ENCODE data around the gene AGBL1. TPM values are rescaled to one million over a fixed set of nuclear protein-coding genes. Genes with fewer than 3 reads are reported as not detected.

The AGBL1 gene
- total and polyA plus RNA-seq, 2 experiments from 2014 or later: not detected

DNA sequence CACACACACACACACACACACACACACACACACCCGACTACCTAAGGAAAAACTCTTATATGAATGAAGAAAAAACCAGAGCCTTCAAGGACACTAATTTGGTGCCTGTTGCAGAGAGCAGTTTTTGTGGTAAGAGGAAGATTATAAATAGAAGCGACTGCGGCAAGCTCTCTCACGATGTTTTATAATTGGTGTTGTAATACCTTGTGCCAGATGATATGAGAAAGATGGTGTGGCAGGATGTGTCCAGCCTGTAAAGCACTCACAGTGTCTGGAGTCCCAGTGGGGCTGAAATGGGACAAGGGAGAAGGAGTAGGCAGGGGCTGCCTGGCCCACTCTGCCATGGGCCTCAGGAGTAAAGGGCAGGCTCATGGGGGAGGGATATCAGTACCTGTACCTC, 839.9 kb downstream of the AGBL1 start:
- H2AFZ ChIP-seq: no peak overlapping the region
- H3K9ac ChIP-seq: no peak overlapping the region
- no peaks in the 10 kb centered on the region for H4K20me1 ChIP-seq (ENCODE audit: insufficient read depth)
- no peaks in the 10 kb centered on the region for H3K36me3 ChIP-seq (ENCODE audit: low read depth)
- H3K4me1 ChIP-seq (ENCODE audit: insufficient read depth): no peaks in the 10 kb centered on the region
- in situ Hi-C loops (cut with MboI): no loop called here
- DNase-seq: no peak
- TF ChIP-seq EZH2 (IDR thresholded peaks at IDR 0.05; ENCODE audit: insufficient read depth, poor library complexity, severe bottlenecking) (no peak), EZH2phosphoT487 (IDR thresholded peaks at IDR 0.05; ENCODE audit: insufficient read depth, low read depth) (no peak)
- H3K9me3 ChIP-seq (ENCODE audit: low read depth): no peaks in the 10 kb centered on the region
- H3K27me3 ChIP-seq (replicated peaks; ENCODE audit: insufficient read depth): 0 out of 2 replicates have a peak, but pooled peaks cover 6% of the 10 kb centered on the region
- H3K4me3 ChIP-seq: no peak overlapping the region
- H3K9me2 ChIP-seq (ENCODE audit: insufficient read depth): no peaks in the 10 kb centered on the region
- no peak overlapping the region for H3K27ac ChIP-seq
- WGBS, 2 experiments (ENCODE audit: low coverage in 1 of 2, low lambda C conversion rate in 2 of 2, missing lambda C conversion rate in 2 of 2): 36 to 39% methylated on average over 4 of the region's 4 CpGs
- no peaks in the 10 kb centered on the region for H3K79me2 ChIP-seq (ENCODE audit: insufficient read depth)
- no peaks in the 10 kb centered on the region for H3F3A ChIP-seq (ENCODE audit: insufficient read depth)
- H3K4me2 ChIP-seq (ENCODE audit: unreplicated experiment): no peak overlapping the region

DNA sequence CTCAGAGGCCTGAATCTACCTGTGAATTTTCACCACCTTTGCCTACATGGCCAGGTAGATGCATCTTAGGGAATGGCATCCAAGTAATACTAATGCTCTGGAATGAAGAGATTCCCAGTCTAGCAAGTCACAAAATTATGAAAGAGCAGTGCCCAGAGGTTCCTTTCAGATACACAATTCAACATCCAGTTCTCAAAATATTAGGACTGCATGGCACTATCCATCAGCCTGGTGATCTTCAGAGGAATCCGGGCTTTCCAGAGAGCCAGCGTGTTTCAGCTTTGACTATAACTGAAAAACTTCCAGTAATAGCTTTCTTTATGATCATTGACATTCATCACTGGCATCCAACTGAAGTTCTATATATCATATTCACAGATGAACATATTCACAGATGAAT, 849.8 kb downstream of the AGBL1 start:
- WGBS, 2 experiments (ENCODE audit: low coverage in 1 of 2, low lambda C conversion rate in 2 of 2, missing lambda C conversion rate in 2 of 2): 23 to 25% methylated on average over 2 of the region's 2 CpGs
- Histone ChIP-seq H3K36me3 (ENCODE audit: low read depth) (no peaks in the 10 kb centered on the region), H3K79me2 (ENCODE audit: insufficient read depth) (no peaks in the 10 kb centered on the region), H3K4me3 (no peak overlapping the region), H3K9me2 (ENCODE audit: insufficient read depth) (no peaks in the 10 kb centered on the region), H2AFZ (no peak overlapping the region), H3K27me3 (replicated peaks; ENCODE audit: insufficient read depth) (no peaks in the 10 kb centered on the region), H3K9ac (no peak overlapping the region), H3K27ac (no peak overlapping the region), H3F3A (ENCODE audit: insufficient read depth) (no peaks in the 10 kb centered on the region), H3K9me3 (ENCODE audit: low read depth) (no peaks in the 10 kb centered on the region), H3K4me1 (ENCODE audit: insufficient read depth) (no peaks in the 10 kb centered on the region), H3K4me2 (ENCODE audit: unreplicated experiment) (no peak overlapping the region), H4K20me1 (ENCODE audit: insufficient read depth) (no peaks in the 10 kb centered on the region)
- TF ChIP-seq EZH2phosphoT487 (IDR thresholded peaks at IDR 0.05; ENCODE audit: insufficient read depth, low read depth) (no peak), EZH2 (IDR thresholded peaks at IDR 0.05; ENCODE audit: insufficient read depth, poor library complexity, severe bottlenecking) (no peak)
- in situ Hi-C loops (cut with MboI): no loop called here
- DNase-seq: no peak

DNA sequence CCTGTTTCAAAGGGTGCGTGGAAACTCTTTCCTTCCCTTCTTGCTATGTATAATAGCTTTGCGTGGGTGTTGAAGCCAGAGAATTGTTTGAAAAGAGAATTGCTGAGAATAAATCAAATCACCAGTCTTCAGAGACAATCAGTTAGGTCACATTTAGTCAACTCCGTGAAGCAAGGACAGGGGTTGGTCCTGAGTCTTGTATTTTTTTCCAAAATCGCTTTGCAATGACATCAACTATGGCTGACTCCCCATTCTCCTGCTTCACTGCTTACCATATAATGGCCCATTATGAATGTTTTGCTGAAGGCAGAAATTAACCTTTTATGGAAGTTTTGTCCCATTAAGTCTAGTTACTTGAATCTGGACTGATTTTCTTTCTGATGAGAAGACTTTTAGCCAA, 852.8 kb downstream of the AGBL1 start:
- Histone ChIP-seq H3K4me2 (ENCODE audit: unreplicated experiment) (no peak overlapping the region), H4K20me1 (ENCODE audit: insufficient read depth) (no peaks in the 10 kb centered on the region), H3K9me2 (ENCODE audit: insufficient read depth) (no peaks in the 10 kb centered on the region), H3K4me1 (ENCODE audit: insufficient read depth) (no peaks in the 10 kb centered on the region), H3K27ac (no peak overlapping the region), H3K36me3 (ENCODE audit: low read depth) (no peaks in the 10 kb centered on the region), H3K79me2 (ENCODE audit: insufficient read depth) (no peaks in the 10 kb centered on the region), H2AFZ (no peak overlapping the region), H3K4me3 (no peak overlapping the region), H3K9me3 (ENCODE audit: low read depth) (no peaks in the 10 kb centered on the region), H3K9ac (no peak overlapping the region), H3K27me3 (replicated peaks; ENCODE audit: insufficient read depth) (no peaks in the 10 kb centered on the region), H3F3A (ENCODE audit: insufficient read depth) (no peaks in the 10 kb centered on the region)
- DNase-seq: no peak
- 11 to 12% methylated on average over 4 of the region's 4 CpGs for WGBS, 2 experiments (ENCODE audit: low coverage in 1 of 2, low lambda C conversion rate in 2 of 2, missing lambda C conversion rate in 2 of 2)
- TF ChIP-seq EZH2 (IDR thresholded peaks at IDR 0.05; ENCODE audit: insufficient read depth, poor library complexity, severe bottlenecking): no peak
- no peak for TF ChIP-seq EZH2phosphoT487 (IDR thresholded peaks at IDR 0.05; ENCODE audit: insufficient read depth, low read depth)
- in situ Hi-C loops (cut with MboI): no loop called here

DNA sequence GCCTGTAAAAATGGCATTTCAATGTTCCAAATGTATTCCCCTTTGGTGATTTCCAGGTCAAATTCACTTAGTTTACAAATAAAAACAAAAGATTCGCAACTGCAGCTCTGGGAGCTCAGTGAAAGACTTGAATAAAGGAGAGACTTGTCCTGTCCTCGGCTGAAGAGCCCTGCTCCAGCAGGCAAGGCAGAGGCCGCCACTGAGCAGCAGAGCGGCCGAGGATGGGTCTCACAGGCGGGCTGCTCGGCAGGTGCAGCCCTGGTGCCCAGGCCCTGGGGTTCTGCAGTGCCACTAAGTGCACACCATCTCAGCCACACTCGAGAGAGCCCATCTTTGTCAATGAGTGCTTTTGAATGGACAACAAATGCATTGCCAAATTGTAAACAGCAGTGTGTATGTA, 856.2 kb downstream of the AGBL1 start:
- Histone ChIP-seq H3K9me3 (ENCODE audit: low read depth) (no peaks in the 10 kb centered on the region), H3K4me3 (no peak overlapping the region), H3K79me2 (ENCODE audit: insufficient read depth) (no peaks in the 10 kb centered on the region), H3K36me3 (ENCODE audit: low read depth) (no peaks in the 10 kb centered on the region), H4K20me1 (ENCODE audit: insufficient read depth) (no peaks in the 10 kb centered on the region), H3K27me3 (replicated peaks; ENCODE audit: insufficient read depth) (no peaks in the 10 kb centered on the region), H3K9ac (no peak overlapping the region), H2AFZ (no peak overlapping the region), H3K27ac (no peak overlapping the region), H3K9me2 (ENCODE audit: insufficient read depth) (no peaks in the 10 kb centered on the region), H3K4me2 (ENCODE audit: unreplicated experiment) (no peak overlapping the region), H3K4me1 (ENCODE audit: insufficient read depth) (no peaks in the 10 kb centered on the region), H3F3A (ENCODE audit: insufficient read depth) (no peaks in the 10 kb centered on the region)
- WGBS, 2 experiments (ENCODE audit: low coverage in 1 of 2, low lambda C conversion rate in 2 of 2, missing lambda C conversion rate in 2 of 2): 14 to 23% methylated on average over 8 of the region's 8 CpGs
- in situ Hi-C loops (cut with MboI): no loop called here
- TF ChIP-seq EZH2phosphoT487 (IDR thresholded peaks at IDR 0.05; ENCODE audit: insufficient read depth, low read depth) (no peak), EZH2 (IDR thresholded peaks at IDR 0.05; ENCODE audit: insufficient read depth, poor library complexity, severe bottlenecking) (no peak)
- no peak for DNase-seq

- no peaks in the 10 kb centered on the region for H3F3A ChIP-seq (ENCODE audit: insufficient read depth)
- H3K27me3 ChIP-seq (replicated peaks; ENCODE audit: insufficient read depth): no peaks in the 10 kb centered on the region
- no peak overlapping the region for H3K9ac ChIP-seq
- H3K36me3 ChIP-seq (ENCODE audit: low read depth): no peaks in the 10 kb centered on the region
- in situ Hi-C loops (cut with MboI): no loop called here
- H2AFZ ChIP-seq: no peak overlapping the region
- no peaks in the 10 kb centered on the region for H3K4me1 ChIP-seq (ENCODE audit: insufficient read depth)
- TF ChIP-seq EZH2phosphoT487 (IDR thresholded peaks at IDR 0.05; ENCODE audit: insufficient read depth, low read depth): no peak
- no peak for TF ChIP-seq EZH2 (IDR thresholded peaks at IDR 0.05; ENCODE audit: insufficient read depth, poor library complexity, severe bottlenecking)
- H3K79me2 ChIP-seq (ENCODE audit: insufficient read depth): no peaks in the 10 kb centered on the region
- 19 to 26% methylated on average over 3 of the region's 3 CpGs for WGBS, 2 experiments (ENCODE audit: low coverage in 1 of 2, low lambda C conversion rate in 2 of 2, missing lambda C conversion rate in 2 of 2)
- H3K4me2 ChIP-seq (ENCODE audit: unreplicated experiment): no peak overlapping the region
- no peak overlapping the region for H3K27ac ChIP-seq
- no peaks in the 10 kb centered on the region for H3K9me3 ChIP-seq (ENCODE audit: low read depth)
- H3K4me3 ChIP-seq: no peak overlapping the region
- no peaks in the 10 kb centered on the region for H4K20me1 ChIP-seq (ENCODE audit: insufficient read depth)
- H3K9me2 ChIP-seq (ENCODE audit: insufficient read depth): no peaks in the 10 kb centered on the region
- DNase-seq: no peak
Observed at GRCh38 chr15:86942285-86942684, 862.6 kb downstream of the AGBL1 start.

All from GM23248 (cell line).